Stimulated activated memory B cell treated with anti-CD40 and anti-IgM and Interleukin-4, amounts not matched to agents 10 μg/mL and 1 μg/mL and 100 μg/mL, for 72 hours (primary cell): Measurements from ENCODE around the gene ZNF821.
"Not testable (repeated sequence)": the region's sequence is repeated elsewhere in the genome, so short reads cannot be mapped to it uniquely, and the experiment has no call there.

ENCODE experiments used
- ATAC-seq: fragments of 150-1000 bp; cut with Tn5 transposase; 2 replicates; pipeline ENCODE4 v1.10.0; 2021
- H3K27ac Mint-ChIP-seq: one replicate; pipeline ENCODE4 v1.8.0; 2022; ENCODE audit warnings: mild to moderate bottlenecking, mixed read lengths
- H3K27me3 Mint-ChIP-seq: one replicate; pipeline ENCODE4 v1.8.0; 2022; ENCODE audit warnings: mixed read lengths
- H3K36me3 Mint-ChIP-seq: one replicate; pipeline ENCODE4 v1.8.0; 2022; ENCODE audit warnings: mixed read lengths
- H3K4me1 Mint-ChIP-seq: one replicate; pipeline ENCODE4 v1.8.0; 2022; ENCODE audit warnings: mixed read lengths
- H3K4me3 Mint-ChIP-seq: one replicate; pipeline ENCODE4 v1.8.0; 2022; ENCODE audit warnings: mild to moderate bottlenecking, moderate library complexity, mixed read lengths
- H3K9me3 Mint-ChIP-seq: one replicate; pipeline ENCODE4 v1.8.0; 2022; ENCODE audit warnings: mixed read lengths

ZNF821 gene

DNA sequence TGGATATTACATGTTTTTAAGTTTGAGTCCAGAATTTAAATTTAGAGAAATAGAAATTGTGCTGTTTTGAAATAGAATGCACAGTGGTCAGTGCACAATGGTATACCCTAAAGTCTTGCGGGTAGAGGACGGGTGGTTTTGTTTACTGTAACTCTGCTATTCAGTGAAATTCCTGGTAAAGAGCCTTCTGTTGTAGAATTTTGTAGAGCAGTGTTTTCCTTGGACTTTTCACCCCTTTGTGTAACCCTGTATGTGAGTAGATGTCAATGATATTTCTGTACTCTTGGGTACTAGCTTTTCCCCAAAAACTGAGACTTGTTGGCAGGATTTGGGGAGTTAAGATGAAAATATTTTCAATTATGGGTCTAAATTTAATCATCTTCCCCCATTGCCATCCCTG lies 30.8 kb upstream of the ZNF821 start:
- H3K27ac Mint-ChIP-seq, result no peak overlapping the region
- no peaks in the 10 kb centered on the region for H3K9me3 Mint-ChIP-seq
- peaks cover 63% of the 10 kb centered on the region for H3K36me3 Mint-ChIP-seq
- no peak for ATAC-seq
- H3K4me1 Mint-ChIP-seq, result peaks cover 63% of the 10 kb centered on the region
- no peak overlapping the region for H3K4me3 Mint-ChIP-seq
- no peaks in the 10 kb centered on the region for H3K27me3 Mint-ChIP-seq

DNA sequence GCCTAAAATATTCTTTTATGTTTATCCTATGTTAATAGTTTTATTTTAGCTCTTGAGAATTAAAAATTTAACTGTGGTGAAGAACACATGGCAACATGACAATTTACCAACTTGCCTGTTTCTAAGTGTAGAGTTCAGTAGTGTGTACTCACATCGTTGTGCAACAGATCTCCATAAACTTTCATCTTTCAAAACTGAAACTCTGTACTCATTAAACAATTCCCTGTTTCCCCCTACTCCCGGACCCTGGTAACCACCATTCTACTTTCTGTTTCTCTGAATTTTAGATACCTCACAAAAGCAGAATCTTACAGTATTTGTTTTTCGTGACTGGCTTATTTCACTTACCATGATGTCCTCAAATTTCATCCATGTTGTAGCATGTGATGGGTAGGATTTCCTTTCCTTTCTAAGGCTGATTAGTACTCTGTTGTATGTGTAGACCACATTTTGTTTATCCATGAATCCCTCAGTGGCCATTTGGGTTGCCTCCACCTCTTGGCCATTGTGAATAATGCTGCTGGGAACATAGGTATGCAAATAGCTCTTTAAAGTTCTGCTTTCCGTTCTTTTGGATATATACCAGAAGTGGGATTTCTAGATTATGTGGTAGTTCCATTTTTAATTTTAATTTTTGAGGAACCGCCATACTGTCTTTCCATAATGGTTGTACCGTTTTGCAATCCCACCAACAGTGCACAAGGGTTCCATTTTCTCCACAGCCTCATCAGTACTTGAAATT lies 28.7 kb upstream of the ZNF821 start:
- Mint-ChIP-seq H3K27ac (no peak overlapping the region), H3K27me3 (no peaks in the 10 kb centered on the region), H3K4me1 (peaks cover 69% of the 10 kb centered on the region), H3K4me3 (no peak overlapping the region), H3K36me3 (peaks cover 54% of the 10 kb centered on the region), H3K9me3 (no peaks in the 10 kb centered on the region)
- no peak for ATAC-seq

DNA sequence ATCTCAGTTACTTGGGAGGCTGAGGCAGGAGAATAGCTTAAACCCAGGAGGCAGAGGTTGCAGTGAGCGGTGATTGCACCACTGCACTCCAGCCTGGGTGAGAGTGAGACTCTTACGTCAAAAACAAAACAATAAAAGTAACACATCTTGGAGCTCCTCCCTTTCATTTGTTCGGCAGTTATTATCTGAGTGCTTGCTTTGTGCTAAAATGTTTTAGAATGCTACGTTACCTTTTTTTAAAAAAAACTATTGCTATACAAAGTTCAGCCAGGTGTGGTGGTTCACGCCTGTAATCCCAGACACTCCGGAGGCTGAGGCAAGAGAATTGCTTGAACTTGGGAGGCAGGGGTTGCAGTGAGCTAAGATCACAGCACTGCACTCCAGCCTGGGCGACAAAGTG lies 27.1 kb upstream of the ZNF821 start:
- Mint-ChIP-seq H3K9me3 (no peaks in the 10 kb centered on the region), H3K36me3 (peaks cover 57% of the 10 kb centered on the region), H3K4me1 (peaks cover 77% of the 10 kb centered on the region), H3K27me3 (no peaks in the 10 kb centered on the region), H3K27ac (no peak overlapping the region), H3K4me3 (no peak overlapping the region)
- ATAC-seq, result no peak

DNA sequence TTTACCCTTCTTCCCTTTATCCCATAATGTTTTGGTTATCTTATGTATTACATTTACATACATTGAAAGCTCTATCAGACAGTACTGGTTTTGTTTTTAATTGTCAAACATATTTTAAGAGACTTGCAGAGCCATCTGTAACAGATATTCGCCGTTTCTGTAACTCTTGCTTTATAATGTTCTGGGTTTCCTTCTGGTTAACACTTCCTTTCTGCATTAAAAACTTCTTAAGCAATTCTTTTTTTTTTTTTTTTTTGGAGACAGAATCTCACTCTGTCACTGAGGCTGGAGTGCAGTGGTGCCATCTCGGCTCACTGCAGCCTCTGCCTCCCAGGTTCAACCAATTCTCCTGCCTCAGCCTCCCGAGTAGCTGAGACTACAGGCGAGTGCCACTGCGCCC lies 21.8 kb upstream of the ZNF821 start:
- not testable (repeated sequence) for ATAC-seq, H3K27me3 Mint-ChIP-seq, H3K27ac Mint-ChIP-seq, H3K9me3 Mint-ChIP-seq, H3K4me3 Mint-ChIP-seq
- H3K36me3 Mint-ChIP-seq, result peaks cover 52% of the 10 kb centered on the region
- peaks cover 81% of the 10 kb centered on the region for H3K4me1 Mint-ChIP-seq

DNA sequence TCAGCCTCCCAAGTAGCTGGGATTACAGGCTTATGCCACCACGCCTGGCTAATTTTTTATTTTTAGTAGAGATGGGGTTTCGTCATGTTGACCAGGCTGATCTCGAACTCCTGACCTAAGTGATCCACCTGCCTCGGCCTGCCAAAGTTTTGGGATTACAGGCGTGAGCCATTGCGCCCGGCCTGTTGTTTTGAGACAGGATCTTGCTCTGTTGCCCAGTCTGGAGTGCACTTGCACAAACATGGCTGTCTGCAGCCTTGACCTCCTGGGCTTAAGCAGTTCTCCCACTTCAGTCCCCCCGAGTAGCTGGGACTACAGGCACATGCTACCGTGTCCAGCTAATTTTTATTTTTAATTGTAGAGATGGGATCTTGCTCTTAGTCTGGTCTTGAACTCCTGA lies 20.3 kb upstream of the ZNF821 start:
- no peak overlapping the region for H3K27ac Mint-ChIP-seq
- peaks cover 52% of the 10 kb centered on the region for H3K36me3 Mint-ChIP-seq
- H3K4me3 Mint-ChIP-seq, result no peak overlapping the region
- peaks cover 84% of the 10 kb centered on the region for H3K4me1 Mint-ChIP-seq
- no peak for ATAC-seq
- no peaks in the 10 kb centered on the region for H3K27me3 Mint-ChIP-seq
- H3K9me3 Mint-ChIP-seq, result peaks cover 3% of the 10 kb centered on the region

DNA sequence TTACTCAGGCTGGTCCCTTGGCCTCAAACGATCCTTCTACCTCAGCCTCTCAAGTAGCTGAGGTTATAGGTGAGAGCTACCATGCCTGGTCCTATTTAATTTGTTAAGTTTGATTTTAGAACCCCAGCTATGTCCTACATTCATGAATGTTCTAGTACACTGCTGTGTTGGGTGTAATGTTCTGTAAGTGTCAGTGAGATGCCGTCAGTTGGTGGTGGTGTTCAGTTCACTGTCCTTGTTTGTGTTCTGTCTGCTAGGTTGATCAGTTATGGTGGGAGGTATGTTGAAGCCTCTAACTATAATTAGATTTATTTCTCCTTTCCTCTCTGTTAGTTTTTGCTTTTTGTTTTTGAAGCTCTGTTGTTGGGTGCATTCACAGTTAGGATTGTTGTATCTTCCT lies 19.6 kb upstream of the ZNF821 start:
- ATAC-seq, result no peak
- no peaks in the 10 kb centered on the region for H3K27me3 Mint-ChIP-seq
- H3K4me3 Mint-ChIP-seq, result no peak overlapping the region
- H3K9me3 Mint-ChIP-seq, result peaks cover 3% of the 10 kb centered on the region
- H3K27ac Mint-ChIP-seq, result no peak overlapping the region
- H3K36me3 Mint-ChIP-seq, result peaks cover 51% of the 10 kb centered on the region
- H3K4me1 Mint-ChIP-seq, result peaks cover 82% of the 10 kb centered on the region

DNA sequence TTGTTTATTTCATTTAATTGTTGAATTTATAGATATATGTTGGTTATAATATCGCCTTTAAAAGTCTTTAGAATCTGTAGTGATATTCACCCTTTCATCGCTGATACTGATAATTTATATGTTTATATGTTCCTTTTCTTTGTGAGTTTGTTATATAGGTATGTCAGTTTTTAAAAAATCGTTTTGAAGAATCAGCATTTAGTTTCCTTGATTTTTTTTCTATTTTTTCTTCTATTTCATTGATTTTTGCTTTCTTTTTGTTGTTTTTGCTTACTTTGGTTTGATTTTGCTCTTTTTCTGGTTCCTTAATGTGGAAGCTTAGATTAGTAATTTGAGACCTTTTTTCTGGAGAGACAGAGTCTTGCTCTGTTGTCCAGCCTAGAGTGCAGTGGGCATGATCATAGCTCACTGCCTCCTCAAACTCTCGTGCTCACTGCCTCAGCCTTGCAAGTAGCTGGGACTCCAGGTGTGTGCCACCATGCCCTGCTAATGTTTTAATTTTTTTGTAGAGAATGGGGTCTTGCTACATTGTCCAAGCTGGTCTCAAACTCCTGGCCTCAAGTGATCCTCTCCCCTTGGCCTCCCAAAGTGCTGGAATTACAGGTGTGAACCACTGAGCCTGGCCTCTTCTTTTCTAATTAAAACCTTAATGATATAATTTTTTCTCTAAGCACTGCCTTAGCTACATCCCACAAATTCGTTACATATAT lies 18.8 kb upstream of the ZNF821 start:
- Mint-ChIP-seq H3K4me3 (no peak overlapping the region), H3K27ac (no peak overlapping the region), H3K4me1 (peaks cover 81% of the 10 kb centered on the region)

DNA sequence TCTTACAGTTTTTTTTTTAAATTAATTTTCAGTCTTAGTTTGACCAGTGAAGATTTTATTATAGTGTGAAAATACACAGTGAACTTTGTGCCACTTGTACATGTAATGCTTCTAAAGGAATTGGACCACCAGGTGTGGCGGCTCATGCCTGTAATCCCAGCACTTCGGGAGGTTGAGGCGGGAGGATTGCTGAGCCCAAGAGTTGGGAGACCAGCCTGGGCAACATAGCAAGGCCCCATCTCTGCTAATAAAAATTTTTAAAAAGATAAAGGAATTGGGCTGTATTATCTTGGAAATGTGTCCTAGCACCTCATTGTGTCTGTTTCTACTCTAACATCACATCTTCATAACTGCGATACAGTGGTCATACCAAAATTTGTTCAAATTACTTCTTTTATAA lies 15.2 kb upstream of the ZNF821 start:
- Mint-ChIP-seq H3K27me3 (no peaks in the 10 kb centered on the region), H3K9me3 (peaks cover 3% of the 10 kb centered on the region), H3K36me3 (peaks cover 14% of the 10 kb centered on the region), H3K4me3 (peak overlapping the region; percentile 51), H3K27ac (peak overlapping the region; percentile 71), H3K4me1 (peaks cover 67% of the 10 kb centered on the region)
- ATAC-seq, result no peak

More for the DNA sequence above, 18.8 kb upstream of the ZNF821 start:
- Mint-ChIP-seq H3K27me3 (no peaks in the 10 kb centered on the region), H3K36me3 (peaks cover 43% of the 10 kb centered on the region), H3K9me3 (peaks cover 3% of the 10 kb centered on the region)
- ATAC-seq, result no peak

DNA sequence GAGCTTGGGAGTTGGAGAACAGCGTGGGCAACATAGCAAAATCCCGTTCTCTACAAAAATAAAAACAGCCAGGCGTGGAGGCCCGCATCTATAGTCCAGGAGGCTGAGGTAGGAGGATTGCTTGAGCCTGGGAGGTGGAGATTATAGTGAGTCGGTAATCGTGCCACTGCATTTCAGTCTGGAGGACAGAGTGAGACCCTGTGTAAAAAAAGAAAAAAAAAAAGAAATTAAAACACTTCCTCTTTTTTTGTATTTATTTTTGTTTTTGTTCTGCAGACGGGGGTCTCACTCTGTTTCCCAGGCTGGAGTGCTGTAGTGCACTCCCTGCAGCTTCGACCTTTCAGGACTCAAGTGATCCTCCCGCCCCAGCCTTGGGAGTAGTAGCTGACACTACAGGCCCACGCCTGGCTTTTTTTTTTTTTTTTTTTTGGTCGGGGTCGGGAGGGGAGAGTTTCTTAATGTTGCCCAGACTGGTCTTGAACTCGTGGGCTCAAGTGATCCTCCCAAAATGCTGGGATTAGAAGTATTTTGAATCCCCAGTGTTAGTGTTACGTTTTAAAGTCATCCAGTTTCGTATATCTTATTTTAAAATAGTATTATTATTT lies 12.9 kb upstream of the ZNF821 start:
- Mint-ChIP-seq H3K4me3 (peak overlapping the region; percentile 76), H3K9me3 (no peaks in the 10 kb centered on the region), H3K27ac (peak overlapping the region; percentile 98), H3K36me3 (no peaks in the 10 kb centered on the region), H3K27me3 (no peaks in the 10 kb centered on the region), H3K4me1 (peaks cover 59% of the 10 kb centered on the region)
- no peak for ATAC-seq

DNA sequence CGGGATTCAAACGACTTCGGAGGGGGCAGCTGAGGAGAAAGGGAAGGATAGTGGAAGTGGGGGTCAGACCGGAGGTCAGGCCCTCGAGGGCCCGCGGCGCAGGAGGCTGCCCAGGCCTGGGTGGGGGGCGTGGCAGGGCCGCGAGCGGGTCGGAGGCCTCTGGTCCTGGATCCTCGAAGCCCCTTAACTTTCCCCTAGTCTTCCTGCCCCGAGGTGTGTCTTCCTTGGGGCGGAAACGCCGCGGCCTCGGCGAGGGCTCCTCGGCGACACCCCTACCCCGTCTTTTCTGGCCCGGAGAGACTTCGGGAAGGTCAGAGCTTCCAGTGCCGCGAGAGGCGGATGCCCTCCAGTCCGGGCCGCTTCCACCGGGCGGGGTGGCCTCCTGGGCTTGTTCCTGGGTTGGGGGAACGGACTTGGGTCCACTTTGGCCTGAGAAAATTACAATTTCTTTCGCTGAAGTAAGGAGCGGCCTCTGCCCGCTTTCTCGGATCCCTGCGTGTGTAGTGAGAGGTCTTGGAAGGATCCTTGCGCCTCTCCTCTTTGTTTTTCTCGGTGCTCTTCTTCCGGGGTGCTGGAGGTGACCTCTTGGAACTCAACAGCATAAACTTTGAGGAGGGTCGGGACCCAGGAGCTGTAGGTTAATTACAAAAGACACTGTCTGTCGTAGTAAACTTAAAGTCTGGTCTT lies 11.8 kb upstream of the ZNF821 start:
- H3K27ac Mint-ChIP-seq, result peak overlapping the region; percentile 98
- peak; percentile 60 for ATAC-seq
- H3K4me3 Mint-ChIP-seq, result peak overlapping the region; percentile 97
- H3K27me3 Mint-ChIP-seq, result no peaks in the 10 kb centered on the region
- no peaks in the 10 kb centered on the region for H3K36me3 Mint-ChIP-seq
- peaks cover 51% of the 10 kb centered on the region for H3K4me1 Mint-ChIP-seq
- H3K9me3 Mint-ChIP-seq, result no peaks in the 10 kb centered on the region

DNA sequence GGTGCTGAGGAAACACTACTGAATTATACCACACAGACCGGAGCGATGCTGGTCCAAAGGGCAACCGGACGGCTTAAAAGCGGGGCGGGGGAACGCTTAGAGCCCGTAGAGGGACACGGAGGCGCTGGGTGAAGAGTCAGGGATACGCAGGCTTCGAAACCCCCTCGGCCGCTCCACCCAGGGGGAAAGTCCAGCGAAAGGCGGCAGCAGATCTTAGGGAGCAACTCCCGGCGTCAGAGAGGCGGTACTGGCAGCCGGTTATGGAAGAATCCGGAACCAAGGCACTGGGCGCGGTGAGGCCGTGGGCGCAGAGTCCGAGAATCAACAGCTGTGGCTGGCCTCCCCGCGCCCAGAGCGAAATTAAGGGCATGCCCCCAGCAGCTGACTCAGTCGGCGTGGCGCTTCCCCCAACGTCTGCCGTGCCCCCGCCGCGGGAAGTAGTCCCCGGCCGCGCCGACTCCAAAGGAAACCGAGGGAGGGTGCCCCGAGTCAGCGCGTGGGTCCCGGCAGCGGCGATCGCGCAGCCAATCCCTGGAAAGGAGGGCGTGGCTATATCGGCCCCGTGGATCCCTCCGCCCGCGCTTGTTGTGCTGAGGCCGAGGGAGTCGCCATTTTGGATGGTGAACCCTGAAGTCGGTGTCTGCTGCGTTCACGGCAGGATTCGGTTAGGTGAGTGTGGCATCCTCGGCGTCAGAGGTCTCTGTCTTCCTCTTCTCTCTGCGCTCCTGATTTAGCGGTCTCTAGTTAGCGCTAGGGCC lies 11.1 kb upstream of the ZNF821 start, which contains the start of gene IST1:
TSS of gene IST1 (plus strand) at position 611 of the 758 bp plus-strand sequence. CDS start 20,110 bp downstream, outside the sequence.
- Mint-ChIP-seq H3K27ac (peak within 1 kb of the TSS; percentile 98), H3K36me3 (no peaks in the 10 kb centered on the region), H3K4me1 (peaks cover 46% of the 10 kb centered on the region), H3K9me3 (no peaks in the 10 kb centered on the region), H3K27me3 (no peaks in the 10 kb centered on the region), H3K4me3 (peak within 1 kb of the TSS; percentile 97)
- ATAC-seq, result peak; percentile 97

DNA sequence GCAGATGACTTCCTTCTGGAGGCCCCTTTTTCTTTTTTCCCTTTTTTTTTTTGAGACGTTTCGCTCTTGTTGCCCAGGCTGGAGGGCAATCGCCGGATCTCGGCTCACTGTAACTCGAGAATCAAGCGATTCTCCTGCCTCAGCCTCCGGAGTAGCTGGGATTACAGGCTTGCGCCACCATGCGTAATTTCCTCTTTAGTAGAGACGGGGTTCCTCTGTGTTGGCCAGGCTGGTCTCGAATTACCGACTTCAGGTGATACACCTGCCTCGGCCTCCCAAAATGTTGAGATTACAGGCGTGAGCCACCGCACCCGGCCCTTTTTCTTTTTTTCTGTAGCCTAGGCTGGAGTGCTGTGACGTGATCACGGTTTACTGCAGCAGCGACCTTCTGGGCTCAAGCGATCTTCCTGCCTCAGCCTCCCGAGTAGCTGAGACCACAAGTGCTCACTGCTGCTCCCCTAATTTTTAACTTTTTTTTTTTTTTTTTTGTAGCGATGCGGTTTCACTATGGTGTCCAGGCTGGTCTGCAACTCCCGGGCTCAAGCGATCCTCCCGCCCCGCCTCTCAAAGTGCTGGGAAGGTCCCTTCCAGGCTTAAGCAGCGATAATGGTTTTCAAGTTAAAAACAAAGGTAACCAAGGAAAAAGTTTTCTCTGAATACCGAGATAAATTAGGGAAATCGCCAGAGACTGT lies 10.4 kb upstream of the ZNF821 start:
- Mint-ChIP-seq H3K9me3 (no peaks in the 10 kb centered on the region), H3K36me3 (no peaks in the 10 kb centered on the region)
- ATAC-seq, result peak; percentile 25

DNA sequence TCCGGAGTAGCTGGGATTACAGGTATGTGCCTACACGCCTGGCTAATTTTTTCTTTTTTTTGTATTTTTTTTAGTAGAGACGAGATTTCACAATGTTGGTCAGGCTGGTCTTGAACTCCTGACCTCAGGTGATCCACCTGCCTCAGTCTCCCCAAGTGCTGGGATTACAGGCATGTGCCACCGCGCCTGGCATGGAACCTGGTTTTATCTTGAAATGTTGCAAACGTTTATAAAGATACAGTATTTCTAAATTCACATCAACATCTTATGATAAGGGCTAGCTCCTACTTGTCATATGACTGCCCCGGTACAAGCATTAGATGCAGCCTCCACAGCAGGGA lies 9.9 kb upstream of the ZNF821 start:
- H3K27ac Mint-ChIP-seq, result peak overlapping the region; percentile 98
- H3K4me3 Mint-ChIP-seq, result peak overlapping the region; percentile 97
- no peaks in the 10 kb centered on the region for H3K9me3 Mint-ChIP-seq
- ATAC-seq, result no peak
- H3K4me1 Mint-ChIP-seq, result peaks cover 34% of the 10 kb centered on the region
- no peaks in the 10 kb centered on the region for H3K27me3 Mint-ChIP-seq
- H3K36me3 Mint-ChIP-seq, result no peaks in the 10 kb centered on the region

More for the DNA sequence above, 10.4 kb upstream of the ZNF821 start:
- Mint-ChIP-seq H3K4me3 (peak overlapping the region; percentile 97), H3K4me1 (peaks cover 39% of the 10 kb centered on the region), H3K27me3 (no peaks in the 10 kb centered on the region), H3K27ac (peak overlapping the region; percentile 98)

DNA sequence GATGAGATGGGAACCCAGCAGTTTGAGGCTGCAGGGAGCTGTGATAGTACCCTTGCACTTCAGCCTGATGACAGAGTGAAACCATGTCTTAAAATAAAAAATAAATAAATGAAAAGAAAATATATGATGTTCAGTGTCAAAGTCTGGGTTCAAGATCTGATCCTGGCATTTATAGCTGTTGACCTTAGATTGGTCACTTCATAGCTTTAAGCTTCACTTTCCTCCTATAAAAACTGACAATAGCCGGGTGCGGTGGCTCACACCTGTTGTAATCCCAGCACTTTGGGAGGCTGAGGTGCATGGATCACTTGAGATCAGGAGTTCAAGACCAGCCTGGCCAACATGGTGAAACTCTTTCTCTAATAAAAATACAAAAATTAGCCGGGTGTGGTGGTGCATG lies 5.2 kb upstream of the ZNF821 start:
- no peak overlapping the region for H3K27ac Mint-ChIP-seq
- H3K4me3 Mint-ChIP-seq, result no peak overlapping the region
- no peaks in the 10 kb centered on the region for H3K36me3 Mint-ChIP-seq

More for the DNA sequence above, 5.2 kb upstream of the ZNF821 start:
- H3K4me1 Mint-ChIP-seq, result peaks cover 23% of the 10 kb centered on the region
- ATAC-seq, result no peak
- no peaks in the 10 kb centered on the region for H3K27me3 Mint-ChIP-seq
- no peaks in the 10 kb centered on the region for H3K9me3 Mint-ChIP-seq
